HG02870 (cell line): Measurements from ENCODE around the gene REPS2.
A peak's percentile ranks its signal among the peaks of the same experiment; 100 is the strongest.

Experiments
- ATAC-seq: cut with Tn5 transposase; IDR thresholded peaks from one replicate; pipeline ENCODE4 v1.9.1; 2021; ENCODE audit warnings: mild to moderate bottlenecking, moderate library complexity; ENCODE audit not compliant: unreplicated experiment

The REPS2 gene

DNA sequence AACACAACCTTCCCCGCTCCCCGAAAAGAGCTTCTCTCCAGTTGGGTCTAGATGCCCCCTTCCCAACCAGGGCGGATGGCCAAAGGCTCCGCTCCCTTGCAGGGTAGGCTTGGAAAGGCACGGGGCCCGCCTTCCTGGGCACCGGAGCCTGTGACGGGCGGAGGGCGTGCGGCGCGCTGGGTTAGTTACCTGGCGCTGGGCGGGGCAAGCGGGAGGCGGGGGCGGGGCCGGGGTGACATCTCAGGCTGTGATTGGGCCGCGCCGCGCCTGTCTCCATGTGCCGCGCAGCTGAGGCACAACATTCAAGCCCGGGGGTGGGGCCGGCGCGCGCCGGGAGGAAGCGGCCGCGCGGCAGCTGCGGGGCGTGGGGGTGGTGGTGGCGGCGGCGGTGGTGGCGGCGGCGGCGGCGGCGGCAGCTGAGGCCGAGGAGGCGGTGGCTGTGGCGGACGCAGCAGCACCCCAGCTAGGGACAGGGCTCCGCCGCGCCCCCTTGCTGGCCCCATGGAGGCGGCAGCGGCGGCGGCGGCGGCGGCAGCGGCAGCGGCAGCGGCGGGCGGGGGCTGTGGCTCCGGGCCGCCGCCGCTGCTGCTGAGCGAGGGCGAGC lies at the start of gene REPS2:
Gene REPS2, plus strand, starts transcription at position 298 of the 604 bp plus-strand sequence. Its CDS starts 204 bp downstream, at position 502.
- ATAC-seq, result peak; percentile 90

DNA sequence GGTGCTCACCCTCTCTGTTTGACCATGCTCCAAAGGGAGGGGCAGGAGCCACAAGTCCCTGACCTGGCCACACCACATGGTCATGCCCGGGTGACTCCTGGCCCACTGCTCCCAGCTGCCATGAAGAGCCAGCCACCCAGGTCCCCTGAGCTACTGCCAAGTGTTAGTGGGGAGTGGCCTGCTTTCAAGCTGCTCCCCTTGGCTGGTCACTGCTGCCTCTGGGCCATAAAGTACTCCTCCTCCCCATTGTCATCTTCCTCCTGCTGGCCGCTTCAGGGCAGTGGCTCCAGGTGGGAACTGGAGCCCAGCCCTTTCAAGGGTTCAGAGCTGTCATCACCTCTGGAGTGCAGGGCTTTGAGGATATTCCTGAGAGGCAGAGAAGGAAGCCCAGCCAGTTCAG lies 49.0 kb upstream of the REPS2 start:
- ATAC-seq, result no peak

DNA sequence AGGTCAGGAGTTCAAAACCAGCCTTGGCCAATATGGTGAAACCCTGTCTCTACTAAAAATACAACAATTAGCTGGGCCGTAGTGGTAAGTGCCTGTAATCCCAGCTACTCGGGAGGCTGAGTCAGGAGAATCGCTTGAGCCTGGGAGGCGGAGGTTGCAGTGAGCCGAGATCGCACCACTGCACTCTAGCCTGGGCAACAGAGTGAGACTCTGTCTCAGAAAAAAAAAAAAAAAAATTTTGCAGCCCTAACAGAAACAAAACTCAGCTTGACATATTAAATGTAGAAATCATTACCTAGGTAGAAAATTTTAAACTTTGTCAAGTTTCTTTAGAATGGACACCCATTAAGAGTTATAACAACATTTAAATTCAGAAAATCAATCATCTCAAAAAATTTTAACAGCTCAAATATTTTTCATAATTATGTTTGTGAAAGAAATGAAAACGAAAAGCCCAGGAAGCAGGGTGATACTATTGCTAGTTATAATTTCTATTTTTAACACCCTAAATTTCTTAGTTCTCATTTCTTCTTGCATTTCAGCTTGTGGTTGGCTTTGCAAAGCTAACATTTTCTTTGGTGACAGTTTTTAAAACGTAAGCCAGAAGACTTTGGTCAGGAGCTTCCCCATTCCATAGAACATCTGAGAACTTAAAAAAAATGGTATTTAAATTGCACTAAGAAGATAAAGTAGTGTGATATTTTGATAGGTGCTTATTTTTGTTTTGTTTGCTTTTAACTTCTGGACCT lies 43.0 kb upstream of the REPS2 start:
- ATAC-seq, result peak; percentile 61

DNA sequence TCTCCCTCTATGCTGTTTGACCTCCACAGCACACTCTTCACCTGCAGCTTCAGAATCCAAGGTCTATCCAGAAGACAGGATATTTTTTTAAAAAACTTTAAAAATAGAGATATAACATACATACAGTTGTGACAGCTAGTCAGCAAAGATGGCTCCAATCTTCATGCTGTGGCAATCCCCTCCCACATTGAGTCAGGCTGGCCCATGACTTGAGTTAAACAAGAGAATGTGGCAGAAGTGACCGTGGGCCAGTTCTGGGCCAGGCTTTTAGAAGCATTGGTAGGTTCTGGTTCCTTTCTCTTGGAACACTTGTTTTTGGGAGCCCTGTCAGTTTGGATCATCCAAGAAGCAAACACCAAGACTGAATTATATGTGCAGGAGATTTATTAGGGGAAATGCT lies 36.1 kb upstream of the REPS2 start:
- ATAC-seq, result no peak

DNA sequence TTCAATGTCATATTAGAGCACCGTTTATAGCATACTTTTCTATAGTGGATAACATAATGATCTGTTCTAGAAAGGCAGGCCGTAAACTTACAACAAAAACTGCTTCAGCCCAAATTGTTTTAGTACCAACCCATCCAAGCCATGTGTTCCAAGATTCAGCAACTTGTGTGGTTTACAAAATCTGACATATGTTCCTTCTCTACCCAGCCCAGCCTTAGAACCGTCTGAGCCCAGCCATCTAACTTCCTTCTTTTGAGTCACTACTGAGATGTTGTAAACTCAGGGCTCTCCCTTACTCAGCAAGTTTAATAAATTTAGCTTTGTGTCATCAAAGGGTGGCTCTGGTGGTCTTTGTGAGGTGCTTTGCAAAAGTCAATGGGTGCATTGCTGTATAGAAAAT lies 32.4 kb upstream of the REPS2 start:
- no peak for ATAC-seq

DNA sequence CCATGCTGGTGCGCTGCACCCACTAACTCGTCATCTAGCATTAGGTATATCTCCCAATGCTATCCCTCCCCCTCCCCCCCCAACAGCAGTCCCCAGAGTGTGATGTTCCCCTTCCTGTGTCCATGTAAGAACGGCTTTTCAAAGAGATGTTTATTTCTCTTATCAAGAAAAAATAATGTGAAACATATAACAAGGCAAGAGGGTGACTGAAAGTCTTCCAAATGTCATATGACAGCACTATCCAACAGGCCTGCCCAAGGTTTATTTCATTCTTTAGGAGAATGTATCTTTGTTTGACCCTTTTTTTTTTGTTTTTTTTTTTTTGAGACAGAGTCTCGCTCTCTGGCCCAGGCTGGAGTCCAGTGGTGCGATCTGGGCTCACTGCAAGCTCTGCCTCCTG lies 29.9 kb upstream of the REPS2 start:
- ATAC-seq, result no peak

DNA sequence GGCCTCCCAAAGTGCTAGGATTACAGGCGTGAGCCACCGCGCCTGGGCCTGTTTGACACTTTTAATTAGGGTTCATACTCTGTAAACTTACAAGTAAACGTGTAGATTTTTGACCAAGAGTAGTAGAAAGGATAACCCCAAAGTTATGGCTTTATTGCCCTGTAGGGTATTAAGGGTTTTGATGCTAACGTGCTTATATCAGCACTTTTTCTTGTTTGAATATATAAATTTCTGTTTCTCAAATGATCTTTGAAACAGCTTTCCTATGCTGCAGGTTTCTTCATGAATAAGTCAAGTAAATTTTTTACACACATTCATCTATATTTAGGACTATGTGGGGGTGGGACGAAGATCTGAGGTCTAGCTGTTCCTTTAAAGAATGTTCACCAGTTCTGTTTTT lies 29.3 kb upstream of the REPS2 start:
- no peak for ATAC-seq

DNA sequence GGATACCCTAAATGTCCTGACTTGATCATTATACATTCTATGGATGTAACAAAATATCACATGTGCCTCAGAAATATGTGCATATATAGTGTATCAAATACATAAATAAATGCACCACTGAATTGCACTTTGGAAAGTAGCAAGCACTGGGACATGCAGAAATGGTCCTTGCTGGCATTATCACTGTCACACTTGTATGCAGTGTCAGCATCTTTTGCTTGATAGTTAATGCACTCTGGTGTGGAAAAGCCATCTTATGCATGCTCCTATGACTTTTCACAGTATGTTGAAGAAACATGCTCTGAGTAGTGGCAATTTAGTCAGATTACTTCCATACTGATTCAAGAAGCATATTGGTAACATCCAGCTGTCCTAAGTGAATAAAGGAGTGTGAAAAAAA lies 27.5 kb upstream of the REPS2 start:
- no peak for ATAC-seq

DNA sequence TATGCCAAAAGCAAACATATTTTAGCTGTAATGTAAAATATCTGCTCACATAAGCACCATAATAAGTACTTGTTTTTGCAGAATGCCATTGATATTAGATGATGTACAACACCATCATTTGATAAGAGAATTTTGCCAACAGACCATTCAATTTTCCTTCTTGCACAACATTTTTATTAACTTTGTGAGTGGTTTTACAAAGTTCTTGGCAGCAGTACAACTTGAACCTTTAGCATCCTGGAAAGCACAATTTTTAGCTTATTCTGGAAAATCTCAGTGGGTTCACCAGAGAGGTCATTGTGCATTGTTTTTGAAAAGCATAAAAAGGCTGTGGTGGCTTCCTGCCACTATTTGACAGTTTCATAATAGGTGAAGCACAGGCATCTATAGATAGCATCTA lies 26.4 kb upstream of the REPS2 start:
- no peak for ATAC-seq

DNA sequence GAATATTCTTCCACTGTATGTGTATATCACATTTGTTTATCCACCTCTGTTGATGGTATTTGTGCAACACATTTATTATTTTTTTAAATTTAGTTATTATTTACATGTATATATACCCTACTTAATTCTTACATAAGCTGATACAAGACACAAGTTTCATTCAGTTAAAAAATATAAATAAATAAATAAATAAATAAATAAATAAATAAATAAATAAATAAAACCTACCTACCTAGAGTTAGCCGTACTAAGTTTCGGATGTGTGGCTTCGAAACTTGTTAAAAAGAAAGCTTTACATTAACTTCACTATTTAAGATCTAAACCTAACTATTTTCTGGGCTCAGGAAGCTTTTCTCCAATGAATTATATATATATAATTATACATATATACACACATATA lies 23.3 kb upstream of the REPS2 start:
- no peak for ATAC-seq

DNA sequence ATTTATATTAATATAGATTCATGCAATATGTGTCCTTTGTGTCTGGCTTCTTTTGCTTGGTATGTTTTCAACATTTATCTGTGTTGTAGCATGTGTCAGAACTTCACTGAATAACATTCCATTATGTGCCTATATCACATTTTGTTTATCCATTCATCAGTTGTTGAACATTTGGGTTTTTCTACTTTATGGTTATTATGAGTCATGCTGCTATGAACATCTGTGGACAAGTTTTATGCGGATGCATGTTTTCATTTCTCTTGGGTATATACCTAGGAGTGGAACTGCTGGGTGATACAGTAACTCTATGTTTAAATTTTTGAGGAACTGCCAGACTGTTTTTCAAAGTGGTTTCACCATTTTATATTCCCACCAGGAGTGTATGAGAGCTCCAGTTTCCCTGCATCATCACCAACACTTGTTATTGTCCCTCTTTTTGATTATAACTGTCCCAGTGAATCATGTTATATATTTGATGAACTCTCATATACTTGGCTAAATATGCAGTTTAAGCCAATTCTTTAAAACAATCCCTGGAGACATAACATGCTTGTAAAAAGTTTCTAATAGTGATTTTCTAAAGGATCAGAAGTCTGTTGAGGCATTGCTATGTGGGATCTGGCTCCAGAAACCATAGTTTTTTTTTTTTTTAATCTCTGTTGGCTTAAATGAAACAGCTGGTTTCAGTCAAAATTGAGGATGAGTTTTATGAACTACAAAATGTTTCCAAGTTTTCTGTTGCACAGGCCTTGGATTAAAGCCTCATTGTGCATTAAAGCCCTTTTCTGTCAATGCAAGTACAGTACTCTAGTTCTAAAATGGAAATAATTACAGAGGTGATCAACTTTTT lies 21.6 kb upstream of the REPS2 start:
- no peak for ATAC-seq

DNA sequence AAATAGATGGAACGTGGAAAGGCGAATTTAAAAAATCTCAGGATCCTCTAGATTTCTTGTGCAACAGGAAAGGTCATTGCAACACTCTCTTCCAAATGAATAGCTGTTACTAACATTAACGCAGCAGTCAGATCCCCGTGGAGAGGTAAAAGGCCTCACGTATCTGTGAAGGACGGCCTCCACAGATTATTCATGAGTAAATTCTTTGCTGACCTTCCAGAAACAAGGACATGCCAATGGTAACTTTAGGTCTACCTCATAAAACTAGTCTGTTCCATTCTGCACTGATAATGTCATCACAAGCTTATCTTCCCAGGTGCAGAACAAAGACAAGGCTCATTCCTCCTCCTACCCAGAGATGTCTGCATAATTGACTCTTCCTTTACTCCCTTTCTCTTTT lies 16.1 kb upstream of the REPS2 start:
- no peak for ATAC-seq

DNA sequence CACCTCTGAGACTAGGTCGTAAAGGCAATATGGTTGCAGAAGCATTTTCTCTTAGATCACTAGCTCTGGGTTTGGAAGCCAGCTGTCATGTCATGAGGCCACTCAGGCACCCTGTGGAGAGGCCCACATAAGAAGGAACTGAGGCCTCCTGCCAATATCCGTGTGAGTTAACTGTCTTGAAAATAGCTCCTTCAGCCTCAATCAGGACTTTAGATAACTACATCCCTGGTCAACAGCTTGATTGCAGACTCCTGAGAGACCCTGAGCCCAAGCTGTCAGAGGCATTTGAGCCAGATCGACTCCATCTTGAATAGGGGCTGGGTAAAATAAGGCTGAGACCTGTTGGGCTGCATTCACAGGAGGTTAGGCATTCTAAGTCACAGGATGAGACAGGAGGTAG lies 15.1 kb upstream of the REPS2 start:
- no peak for ATAC-seq

DNA sequence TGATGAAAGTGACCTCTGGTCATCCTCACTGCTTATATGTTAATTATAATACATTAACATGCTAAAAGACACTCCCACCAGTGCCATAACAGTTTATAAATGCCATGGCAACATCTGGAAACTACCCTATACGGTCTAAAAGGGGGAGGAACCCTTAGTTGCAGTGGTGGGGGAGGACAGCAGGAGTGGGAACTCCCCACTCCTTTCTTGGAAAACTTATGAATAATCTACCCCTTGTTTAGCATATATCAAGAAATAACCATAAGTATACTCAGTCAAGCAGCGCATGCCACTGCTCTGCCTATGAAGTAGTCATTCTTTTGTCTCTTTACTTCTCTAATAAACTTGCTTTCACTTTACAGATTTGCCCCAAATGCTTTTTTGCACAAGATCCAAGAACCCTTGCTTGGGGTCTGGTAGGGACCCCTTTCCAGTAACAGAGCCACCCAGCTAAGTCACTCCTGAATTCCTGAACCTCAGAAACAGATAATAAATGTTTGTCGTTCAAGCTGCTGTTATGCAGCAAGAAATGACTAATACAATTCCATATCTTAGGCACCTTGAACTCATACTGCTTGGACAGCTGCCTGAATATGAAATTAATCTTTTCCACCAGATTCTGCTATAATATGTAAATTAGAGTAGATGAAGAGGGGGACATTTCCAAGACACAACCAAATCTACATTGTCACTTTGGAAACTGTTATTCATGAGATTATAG lies 14.4 kb upstream of the REPS2 start:
- ATAC-seq, result no peak

DNA sequence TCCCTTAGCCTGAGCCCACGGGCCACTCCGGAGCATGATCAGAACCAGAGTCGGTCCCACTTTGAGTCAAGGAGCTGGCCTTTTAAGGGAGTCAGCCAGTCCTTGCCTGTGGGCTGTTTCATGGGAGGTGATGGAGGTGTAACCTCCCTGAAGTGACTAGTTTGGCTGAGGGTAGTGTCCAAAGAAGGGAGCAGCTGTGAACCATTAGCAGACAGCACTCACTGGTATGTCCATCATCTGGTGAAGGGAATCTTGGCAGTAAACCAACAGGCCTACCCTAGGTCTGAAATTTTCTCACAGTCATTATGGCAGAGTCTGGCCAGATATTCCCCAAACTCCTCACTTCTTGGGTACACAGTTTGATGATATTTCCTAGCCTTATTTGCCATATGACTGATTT lies 12.3 kb upstream of the REPS2 start:
- no peak for ATAC-seq

DNA sequence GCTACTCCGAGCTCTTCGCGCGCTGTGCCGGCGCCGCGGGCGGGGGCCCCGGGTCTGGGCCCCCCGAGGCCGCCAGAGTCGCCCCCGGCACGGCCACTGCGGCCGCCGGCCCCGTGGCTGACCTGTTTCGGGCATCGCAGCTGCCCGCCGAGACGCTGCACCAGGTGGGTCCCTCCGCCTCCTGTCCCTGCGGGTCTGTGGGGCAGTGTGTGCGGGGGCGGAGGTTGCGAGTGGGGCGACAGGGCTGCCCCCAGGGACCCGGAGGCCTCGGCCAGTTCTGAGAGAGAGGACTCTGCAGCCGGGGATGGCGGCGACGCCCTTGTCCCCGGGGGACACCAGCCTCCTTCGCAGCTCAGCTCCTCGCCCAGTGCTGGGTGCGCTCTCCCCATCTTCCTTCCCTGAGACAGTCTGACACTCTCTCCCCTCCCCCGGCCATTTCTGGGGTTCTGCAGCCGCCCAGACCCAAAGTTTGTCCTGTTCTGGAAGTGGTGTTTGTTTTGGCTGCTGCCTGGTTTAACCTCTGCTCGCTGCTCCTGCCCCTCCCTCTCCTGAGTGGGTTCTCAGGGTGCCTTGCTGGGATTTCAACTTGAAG lies 609 bp downstream of the REPS2 start:
- peak; percentile 30 for ATAC-seq

DNA sequence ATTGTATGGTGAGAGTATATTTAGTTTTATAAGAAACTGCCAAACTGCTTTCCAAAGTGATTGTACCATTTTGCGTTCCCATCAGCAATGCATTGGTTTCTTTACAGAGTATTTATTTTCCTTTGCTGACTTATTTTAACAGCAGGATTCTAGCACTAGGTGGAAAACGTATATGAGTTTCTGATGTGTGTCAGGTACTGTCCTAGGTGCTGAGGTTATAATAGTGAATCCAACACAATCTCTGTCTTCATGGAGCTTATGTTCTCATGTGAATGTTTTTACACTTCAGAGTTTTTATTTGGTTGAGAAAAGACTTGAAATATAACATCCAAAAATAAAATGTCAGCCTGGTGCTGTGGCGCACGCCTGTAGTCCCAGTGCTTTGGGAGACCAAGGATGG lies 4.0 kb downstream of the REPS2 start:
- ATAC-seq, result no peak

DNA sequence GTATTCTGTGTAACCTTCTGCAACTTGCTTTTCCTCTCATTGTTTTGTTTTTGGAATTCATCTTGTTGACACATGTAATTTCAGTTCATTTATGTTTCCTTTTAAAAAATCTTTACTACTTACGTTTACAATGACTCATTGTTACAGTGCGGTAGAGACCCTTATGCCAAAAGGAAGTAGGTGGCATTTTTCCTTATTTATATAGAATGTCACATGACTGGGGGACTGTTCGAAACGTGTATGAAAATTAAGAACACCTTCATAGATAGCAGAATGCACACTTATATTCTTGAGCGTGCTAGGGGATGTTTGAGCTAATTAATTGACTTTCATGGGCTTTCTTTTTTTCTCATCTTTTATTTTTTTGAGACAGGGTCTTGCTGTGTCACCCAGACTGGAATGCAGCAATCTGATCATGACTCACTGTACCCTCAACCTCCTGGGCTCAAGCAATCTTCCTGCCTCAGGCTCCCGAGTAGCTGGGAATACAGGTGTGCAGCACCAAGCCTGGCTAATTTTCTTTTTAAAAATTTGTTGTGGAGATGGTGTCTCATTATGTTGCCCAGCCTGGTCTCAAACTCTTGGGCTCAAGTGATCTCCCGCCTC lies 7.3 kb downstream of the REPS2 start:
- ATAC-seq, result no peak

DNA sequence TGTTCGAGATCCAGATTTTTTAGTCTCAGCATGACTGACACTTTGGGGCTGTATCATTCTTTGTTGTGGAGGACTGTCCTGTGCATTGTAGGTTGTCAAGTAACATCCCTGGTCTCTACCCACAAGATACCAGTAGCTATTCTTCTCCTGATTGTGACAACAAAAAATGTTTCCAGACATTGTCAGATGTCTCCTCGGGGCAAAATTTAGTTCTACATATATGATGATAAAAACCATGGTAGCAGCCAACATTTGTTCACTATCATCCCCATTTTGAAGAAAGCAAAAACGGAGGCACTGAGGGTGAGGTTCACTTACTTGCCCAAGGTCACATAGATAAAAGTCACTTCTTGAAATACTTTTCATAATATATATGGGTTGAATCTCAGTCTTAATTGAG lies 11.3 kb downstream of the REPS2 start:
- no peak for ATAC-seq

DNA sequence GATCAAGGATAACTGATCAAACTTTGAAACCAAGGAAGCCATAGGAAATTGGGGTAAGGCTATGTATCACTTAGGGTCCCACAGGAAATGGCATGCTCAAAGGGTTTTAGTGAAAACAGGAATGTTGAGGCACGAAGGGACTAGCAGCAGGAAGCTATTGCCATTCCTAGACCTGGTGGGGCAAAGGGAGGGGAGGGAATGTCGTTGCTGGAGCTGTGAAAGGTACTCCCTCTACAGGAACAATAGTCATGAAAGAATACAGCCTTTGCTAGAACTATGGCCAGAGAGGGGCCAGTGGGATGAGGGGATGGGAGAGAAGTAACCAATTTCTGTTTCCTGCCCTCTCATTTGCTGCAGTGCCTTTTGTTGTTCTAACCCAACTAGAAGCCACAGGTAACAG lies 11.9 kb downstream of the REPS2 start:
- ATAC-seq, result no peak
